Measurements from ENCODE around the gene SLC35F2.
"Not testable (repeated sequence)": the region's sequence is repeated elsewhere in the genome, so short reads cannot be mapped to it uniquely, and the experiment has no call there.

The SLC35F2 gene

GRCh38 chr11:107842412-107843100 is 16.0 kb downstream of the SLC35F2 start:
- no peak for DNase-seq (ENCODE audit: low read depth in 3 of 3)

GRCh38 chr11:107840129-107840484 is 18.5 kb downstream of the SLC35F2 start:
- DNase-seq (ENCODE audit: low read depth in 3 of 3), result no peak

GRCh38 chr11:107836851-107837250 is 21.7 kb downstream of the SLC35F2 start:
- DNase-seq (ENCODE audit: low read depth in 3 of 3), result no peak

- no peak for DNase-seq (ENCODE audit: low read depth in 3 of 3)
Measured at GRCh38 chr11:107834995-107835394, 23.6 kb downstream of the SLC35F2 start.

- DNase-seq (ENCODE audit: low read depth in 3 of 3), result not testable (repeated sequence)
Measured at GRCh38 chr11:107833926-107834325, 24.7 kb downstream of the SLC35F2 start.

GRCh38 chr11:107830915-107831540 is 27.6 kb downstream of the SLC35F2 start:
- DNase-seq (ENCODE audit: low read depth in 3 of 3), result no peak

- DNase-seq (ENCODE audit: low read depth in 3 of 3), result no peak
Measured at GRCh38 chr11:107827041-107827440, 31.5 kb downstream of the SLC35F2 start.

- no peak for DNase-seq (ENCODE audit: low read depth in 3 of 3)
Measured at GRCh38 chr11:107825875-107826274, 32.7 kb downstream of the SLC35F2 start.

- DNase-seq (ENCODE audit: low read depth in 3 of 3), result no peak
Measured at GRCh38 chr11:107824668-107825369, 33.8 kb downstream of the SLC35F2 start.

- DNase-seq (ENCODE audit: low read depth in 3 of 3), result no peak
Measured at GRCh38 chr11:107821199-107821927, 37.2 kb downstream of the SLC35F2 start.

GRCh38 chr11:107819361-107820014 is 39.1 kb downstream of the SLC35F2 start:
- DNase-seq (ENCODE audit: low read depth in 3 of 3), result no peak

GRCh38 chr11:107818491-107818890 is 40.1 kb downstream of the SLC35F2 start:
- no peak for DNase-seq (ENCODE audit: low read depth in 3 of 3)

GRCh38 chr11:107816028-107816427 is 42.6 kb downstream of the SLC35F2 start:
- no peak for DNase-seq (ENCODE audit: low read depth in 3 of 3)

- no peak for DNase-seq (ENCODE audit: low read depth in 3 of 3)
Measured at GRCh38 chr11:107810875-107811274, 47.7 kb downstream of the SLC35F2 start.

GRCh38 chr11:107808521-107808920 is 50.1 kb downstream of the SLC35F2 start:
- DNase-seq (ENCODE audit: low read depth in 3 of 3), result no peak

- no peak for DNase-seq (ENCODE audit: low read depth in 3 of 3)
Measured at GRCh38 chr11:107804971-107805370, 53.6 kb downstream of the SLC35F2 start.

GRCh38 chr11:107804211-107804610 is 54.4 kb downstream of the SLC35F2 start:
- no peak for DNase-seq (ENCODE audit: low read depth in 3 of 3)

- DNase-seq (ENCODE audit: low read depth in 3 of 3), result no peak
Measured at GRCh38 chr11:107801641-107802040, 56.9 kb downstream of the SLC35F2 start.

- DNase-seq (ENCODE audit: low read depth in 3 of 3), result peak; percentile 16 to 58 (median 56)
Measured at GRCh38 chr11:107799218-107799859, 59.2 kb downstream of the SLC35F2 start.

GRCh38 chr11:107792049-107792443 is 66.5 kb downstream of the SLC35F2 start:
- DNase-seq (ENCODE audit: low read depth in 3 of 3), result no peak

GRCh38 chr11:107791343-107792048 is 67.1 kb downstream of the SLC35F2 start:
- DNase-seq (ENCODE audit: low read depth in 3 of 3), result no peak

Measured in stimulated activated CD4-positive, alpha-beta T cell treated with anti-CD3 and anti-CD28 coated beads, TNF-alpha, amount 100 ng/mL, for 24 hours (primary cell).